Activated CD4-positive, alpha-beta T cell treated with anti-CD3 and anti-CD28 coated beads, Interleukin-2, amount 50 U/mL, for 16 hours (primary cell): Measurements from ENCODE around the gene MASP2.
"Not testable (repeated sequence)": the region's sequence is repeated elsewhere in the genome, so short reads cannot be mapped to it uniquely, and the experiment has no call there.

Experiments used
- DNase-seq: peaks from one replicate; pipeline ENCODE4 v3.0.0-alpha.2; 2020

Gene MASP2

GRCh38 chr1:11046625-11047365 is at the start of gene MASP2:
MASP2 (minus strand) TSS chr1:11047239; CDS start chr1:11047207, 32 bp downstream.
- no peak for DNase-seq

- not testable (repeated sequence) for DNase-seq
Measured at GRCh38 chr1:11083784-11084183, 36.7 kb upstream of the MASP2 start.

- no peak for DNase-seq
Measured at GRCh38 chr1:11080931-11081330, 33.9 kb upstream of the MASP2 start.

DNA sequence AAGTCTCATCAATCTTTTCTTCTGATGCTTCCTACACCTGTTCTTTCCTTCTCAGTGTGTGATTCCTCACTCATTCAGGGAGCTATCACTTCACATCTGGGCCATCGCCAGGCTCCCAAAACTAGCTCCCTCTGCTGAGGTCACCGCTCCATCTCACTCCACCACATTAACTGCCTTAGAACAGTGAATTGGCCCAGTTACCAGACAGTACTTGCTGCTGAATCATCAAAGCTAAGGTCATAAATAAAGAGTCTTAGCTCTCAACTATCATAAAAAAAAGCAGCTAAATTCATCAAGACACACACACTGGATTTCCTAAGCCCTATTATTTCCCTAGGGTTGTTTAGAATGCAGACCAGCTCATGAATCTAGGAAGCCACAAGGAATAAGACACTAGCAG is 31.6 kb upstream of the MASP2 start:
- DNase-seq, result no peak

GRCh38 chr1:11073398-11073797 is 26.4 kb upstream of the MASP2 start:
- DNase-seq, result not testable (repeated sequence)

- no peak for DNase-seq
Measured at GRCh38 chr1:11072216-11072917, 25.3 kb upstream of the MASP2 start.

DNA sequence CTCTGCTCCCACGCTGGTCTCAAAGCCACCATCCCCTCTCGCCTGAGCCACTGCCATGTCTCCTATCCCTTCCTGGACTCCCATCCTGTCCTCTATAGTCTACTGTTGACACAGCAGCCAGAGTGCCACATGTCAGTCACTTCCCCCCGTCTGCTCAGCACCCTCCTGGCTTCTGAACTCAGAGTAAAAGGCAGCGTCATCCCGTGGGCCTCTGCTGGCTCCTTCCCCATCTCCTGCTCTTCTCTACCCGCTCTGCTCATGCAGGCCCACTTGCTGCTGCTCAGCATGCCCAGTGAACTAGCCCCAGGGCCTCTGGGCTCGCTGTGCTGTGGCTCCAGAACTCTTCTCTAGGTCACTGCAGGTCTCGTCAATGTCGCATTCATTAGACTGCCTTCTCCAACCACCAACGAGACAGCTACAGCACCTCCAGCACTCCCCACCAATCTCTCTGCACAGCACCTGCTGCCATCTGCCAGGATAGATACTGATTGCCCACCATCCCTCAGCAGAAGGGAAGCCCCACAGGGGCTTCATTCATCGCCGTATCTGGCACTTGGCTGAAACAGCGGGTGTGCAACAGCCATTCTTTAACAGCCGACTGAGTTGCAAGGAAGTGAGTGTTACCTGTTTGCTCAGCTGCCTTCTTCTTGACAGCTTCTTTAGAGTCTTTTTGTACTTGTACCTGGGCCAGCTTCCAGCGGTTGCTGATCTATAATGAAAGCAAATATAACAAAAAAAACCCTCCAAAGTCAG is 24.6 kb upstream of the MASP2 start:
- no peak for DNase-seq

GRCh38 chr1:11070876-11071275 is 23.8 kb upstream of the MASP2 start:
- DNase-seq, result no peak

GRCh38 chr1:11068600-11069473 is 21.8 kb upstream of the MASP2 start:
- DNase-seq, result no peak

DNA sequence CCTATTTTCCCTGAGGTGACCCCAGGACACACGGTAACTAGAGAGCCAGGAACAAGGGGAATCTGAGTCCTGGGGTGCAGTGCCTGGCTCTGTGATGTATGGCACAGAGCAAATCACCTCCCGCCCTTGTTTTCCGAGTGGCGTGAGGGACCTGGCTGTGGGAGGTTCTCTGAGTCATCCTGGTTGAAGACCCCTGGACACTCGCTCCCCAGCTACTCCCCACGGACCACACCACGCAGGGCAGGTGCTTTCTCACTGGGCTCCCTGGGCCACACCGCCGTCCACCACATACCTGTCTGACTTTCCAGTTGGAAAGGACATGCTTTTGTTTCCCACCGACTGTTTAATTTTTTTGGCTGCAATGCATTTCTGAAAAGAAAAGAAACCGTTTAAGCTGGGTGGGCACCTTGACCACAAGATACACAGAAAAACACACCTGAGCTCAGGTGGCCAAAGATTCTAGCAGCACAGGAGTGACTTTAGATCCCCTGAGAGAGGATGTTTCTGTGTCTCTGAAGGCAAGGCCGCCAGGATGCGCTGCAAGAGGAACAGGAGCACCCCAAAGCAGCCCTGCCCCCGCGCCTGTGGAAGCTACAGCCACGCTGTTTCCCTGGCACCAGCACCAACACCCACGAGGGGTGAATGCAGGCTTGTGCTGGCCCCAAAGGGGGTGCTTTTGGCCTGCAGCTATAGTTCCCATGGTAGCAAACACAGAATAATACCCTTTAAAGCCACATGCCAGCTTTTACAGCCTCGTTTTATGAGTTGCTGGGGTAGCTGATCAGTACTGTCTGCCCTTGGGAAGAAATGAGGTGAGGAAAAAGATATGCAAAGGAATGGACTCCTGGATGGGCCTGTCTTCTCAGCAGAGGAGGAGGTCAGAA is 20.9 kb upstream of the MASP2 start:
- DNase-seq, result no peak

DNA sequence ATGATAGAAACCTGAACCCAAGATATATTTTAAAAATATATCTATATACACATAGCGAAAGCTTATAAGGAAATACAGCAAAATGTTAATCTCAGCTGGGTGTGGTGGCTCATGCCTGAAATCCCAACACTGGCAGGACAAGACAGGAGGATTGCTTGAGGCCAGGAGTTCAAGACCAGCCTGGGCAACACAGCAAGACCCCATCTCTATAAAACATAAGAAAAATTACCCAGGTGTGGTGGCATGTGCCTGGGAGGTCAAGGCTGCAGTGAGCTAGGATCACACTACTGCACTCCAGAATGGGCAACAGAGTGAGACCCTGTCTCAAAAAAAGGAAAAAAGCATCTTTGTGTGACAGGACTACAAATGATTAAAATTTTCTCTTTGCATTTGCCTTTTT is 18.8 kb upstream of the MASP2 start:
- no peak for DNase-seq

DNA sequence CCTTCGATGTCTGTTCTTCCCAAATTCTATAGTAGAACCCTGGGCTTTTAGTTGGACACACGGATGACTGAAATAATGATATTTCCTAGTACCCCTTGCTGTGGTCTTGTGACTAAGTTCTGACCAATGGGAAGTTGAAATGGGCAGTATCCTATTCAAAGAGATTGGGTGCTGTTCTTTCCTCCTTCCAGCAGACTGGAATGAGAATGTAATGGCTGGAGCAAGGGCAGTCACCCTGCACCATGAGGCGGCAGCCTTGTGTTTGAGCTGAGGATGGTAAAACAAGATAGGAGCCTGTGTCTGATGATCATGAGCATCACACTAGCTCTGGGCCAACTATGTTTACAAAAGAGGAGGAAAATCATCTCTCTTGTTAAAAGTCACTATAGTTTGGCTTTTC is 17.9 kb upstream of the MASP2 start:
- DNase-seq, result no peak

DNA sequence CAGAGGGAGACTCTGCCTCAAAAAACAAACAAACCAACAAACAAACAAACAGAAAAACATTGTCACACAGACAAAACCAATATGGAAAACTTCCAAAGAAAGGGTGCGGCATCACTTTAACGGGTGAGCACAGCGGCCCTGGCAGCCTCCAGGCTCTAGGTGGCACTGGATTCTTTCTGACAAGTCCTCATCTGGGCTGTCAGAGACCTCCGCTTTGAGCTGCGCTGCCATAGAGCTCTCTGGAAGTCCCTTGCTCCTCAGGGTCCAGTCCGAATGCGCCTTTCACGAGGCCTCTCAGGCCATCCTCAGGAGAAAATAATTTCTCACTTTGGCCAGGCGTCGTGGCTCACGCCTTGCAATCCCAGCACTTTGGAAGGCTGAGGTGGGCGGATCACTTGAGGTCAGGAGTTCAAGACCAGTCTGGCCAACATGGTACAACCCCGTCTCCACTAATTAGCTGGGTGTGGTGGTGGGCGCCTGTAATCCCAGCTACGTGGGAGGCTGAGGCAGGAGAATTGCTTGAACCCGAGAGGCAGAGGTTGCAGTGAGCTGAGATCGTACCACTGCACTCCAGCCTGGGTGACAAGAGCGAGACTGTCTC is 17.0 kb upstream of the MASP2 start:
- not testable (repeated sequence) for DNase-seq

DNA sequence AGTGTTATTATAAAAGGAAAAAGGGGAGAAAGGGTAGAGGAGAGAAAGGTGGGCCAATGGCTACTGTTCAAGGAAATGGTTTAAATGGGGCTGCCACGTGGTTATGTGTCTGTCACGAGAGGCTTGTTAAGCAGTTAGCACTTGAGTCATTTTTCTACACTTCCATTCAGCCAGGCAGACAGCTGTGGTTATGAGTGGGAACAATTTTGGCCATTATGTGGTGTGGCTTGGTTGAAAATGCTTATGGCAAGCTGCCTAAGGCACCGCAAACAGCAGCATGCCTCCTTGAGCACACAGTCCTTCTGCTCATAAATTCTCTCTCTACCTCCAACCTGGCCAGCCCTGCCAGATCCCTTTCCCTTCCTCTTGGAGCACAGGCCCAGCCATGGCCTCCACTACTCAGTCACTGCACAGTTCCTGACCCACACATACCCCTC is 15.9 kb upstream of the MASP2 start:
- peak; percentile 90 for DNase-seq

DNA sequence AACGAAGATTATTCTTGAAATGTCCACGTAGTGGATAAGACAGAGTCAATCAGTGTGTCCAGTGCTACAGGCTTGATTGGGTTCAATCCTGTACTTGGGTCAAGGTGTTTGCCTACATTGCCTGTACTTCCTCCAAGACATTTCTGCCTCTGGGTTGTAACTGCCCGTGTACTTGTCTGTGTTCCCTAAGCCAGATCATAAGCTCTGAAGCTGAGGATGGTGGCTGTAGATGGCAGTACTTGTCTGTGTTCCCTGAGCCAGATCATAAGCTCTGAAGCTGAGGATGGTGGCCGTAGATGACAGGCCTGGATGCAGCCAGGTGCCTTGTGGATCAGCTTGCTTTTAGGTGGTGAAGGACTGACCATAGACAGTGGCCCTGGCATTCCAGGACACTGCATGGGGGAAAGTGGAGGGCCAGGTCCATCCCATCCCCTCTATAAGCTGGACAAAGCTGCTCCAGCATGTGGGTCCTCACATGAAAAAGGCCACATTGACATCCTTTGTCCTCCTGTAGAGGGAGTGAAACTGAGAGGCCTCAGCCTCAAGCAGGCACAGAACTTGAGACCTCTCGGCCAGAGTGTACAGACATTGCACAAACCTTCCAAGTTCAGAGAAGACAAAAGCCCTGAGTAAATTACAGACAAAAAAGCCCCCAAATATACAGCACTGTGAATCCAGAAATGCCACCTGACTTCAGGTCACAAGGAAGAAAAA is 14.8 kb upstream of the MASP2 start:
- DNase-seq, result no peak

GRCh38 chr1:11059968-11060830 is 13.2 kb upstream of the MASP2 start, which contains the start of gene SRM:
SRM (minus strand) TSS chr1:11060018; CDS start chr1:11059943, 75 bp downstream.
- DNase-seq, result peak; percentile 94

- no peak for DNase-seq
Measured at GRCh38 chr1:11059155-11059967, 12.3 kb upstream of the MASP2 start.

DNA sequence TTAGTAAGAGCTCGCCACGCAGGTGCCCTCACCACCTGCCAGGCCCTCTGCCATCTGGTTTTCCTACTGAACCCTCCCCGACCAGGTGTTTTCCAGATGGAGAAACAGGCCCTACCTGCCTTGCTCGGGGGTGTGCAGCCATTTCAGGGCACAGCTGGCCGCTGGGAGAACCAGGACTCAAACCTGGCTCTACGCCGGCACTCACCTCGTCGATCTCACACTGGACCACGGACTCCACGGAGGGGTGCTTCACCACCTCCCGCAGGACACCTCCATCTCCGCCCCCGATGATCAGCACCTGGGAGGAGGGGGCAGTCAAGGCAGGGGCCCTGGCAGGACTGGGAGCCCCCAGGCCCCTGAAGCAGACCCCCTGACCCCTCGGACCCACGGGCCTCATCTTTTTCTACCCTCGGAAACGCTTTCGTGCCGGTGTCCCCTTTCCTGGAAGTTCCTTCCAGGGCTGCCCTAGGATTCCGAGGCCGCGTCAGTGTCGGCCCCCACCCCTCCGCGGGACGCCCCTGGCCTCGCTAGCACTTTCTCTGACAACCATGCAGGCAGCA is 11.6 kb upstream of the MASP2 start:
- no peak for DNase-seq
